ENCODE measurements around the gene CSTF1. TPM values are rescaled to one million over a fixed set of nuclear protein-coding genes. Genes with fewer than 3 reads are reported as not detected.

The CSTF1 gene
- total RNA-seq, result 25.3 TPM

GRCh38 chr20:56392132-56392880 lies at the start of gene CSTF1, which contains the start of gene AURKA:
Gene CSTF1 (plus strand): TSS chr20:56392645. CDS start chr20:56395553, 2,908 bp downstream.
Gene AURKA (minus strand): TSS chr20:56392215. CDS start chr20:56388197, 4,018 bp downstream.
- peak; percentile 99 for DNase-seq (ENCODE audit: low spot score)
- peak; percentile 99 for ATAC-seq
- intact Hi-C loops (cut with DNase I), result no loop called here

- ATAC-seq (no peak), DNase-seq (ENCODE audit: low spot score) (no peak)
- intact Hi-C loops (cut with DNase I), result no loop called here
These were observed 49.7 kb upstream of the CSTF1 start for GRCh38 chr20:56342783-56343182.

- ATAC-seq (peak; percentile 62), DNase-seq (ENCODE audit: low spot score) (peak; percentile 67)
- intact Hi-C loops (cut with DNase I), result no loop called here
These were observed 48.5 kb upstream of the CSTF1 start for GRCh38 chr20:56343861-56344381.

- ATAC-seq, result no peak
- intact Hi-C loops (cut with DNase I), result no loop called here
These were observed 46.5 kb upstream of the CSTF1 start for GRCh38 chr20:56345911-56346310.

GRCh38 chr20:56347628-56348304 lies 44.7 kb upstream of the CSTF1 start:
- DNase-seq (ENCODE audit: low spot score) (no peak), ATAC-seq (no peak)
- intact Hi-C loops (cut with DNase I), result no loop called here

More at GRCh38 chr20:56345911-56346310, 46.5 kb upstream of the CSTF1 start:
- no peak for DNase-seq (ENCODE audit: low spot score)

- ATAC-seq, result no peak
- no peak for DNase-seq (ENCODE audit: low spot score)
- intact Hi-C loops (cut with DNase I), result no loop called here
These were observed 44.1 kb upstream of the CSTF1 start for GRCh38 chr20:56348305-56348693.

GRCh38 chr20:56348746-56349145 lies 43.7 kb upstream of the CSTF1 start:
- intact Hi-C loops (cut with DNase I), result no loop called here
- ATAC-seq (no peak), DNase-seq (ENCODE audit: low spot score) (no peak)

- intact Hi-C loops (cut with DNase I), result no loop called here
- DNase-seq (ENCODE audit: low spot score) (no peak), ATAC-seq (no peak)
These were observed 41.6 kb upstream of the CSTF1 start for GRCh38 chr20:56350842-56351241.

GRCh38 chr20:56352345-56353055 lies 39.9 kb upstream of the CSTF1 start:
- intact Hi-C loops (cut with DNase I), result no loop called here
- no peak for ATAC-seq
- DNase-seq (ENCODE audit: low spot score), result no peak

- intact Hi-C loops (cut with DNase I), result no loop called here
- no peak for DNase-seq (ENCODE audit: low spot score)
- ATAC-seq, result no peak
These were observed 39.1 kb upstream of the CSTF1 start for GRCh38 chr20:56353356-56353755.

GRCh38 chr20:56358070-56358469 lies 34.4 kb upstream of the CSTF1 start:
- DNase-seq (ENCODE audit: low spot score) (no peak), ATAC-seq (peak; percentile 8)
- intact Hi-C loops (cut with DNase I), result no loop called here

- intact Hi-C loops (cut with DNase I), result no loop called here
- DNase-seq (ENCODE audit: low spot score), result peak; percentile 92
- ATAC-seq, result peak; percentile 97
These were observed 33.7 kb upstream of the CSTF1 start, which contains the start of gene FAM210B for GRCh38 chr20:56358600-56359211. Gene FAM210B (plus strand): TSS chr20:56358974. CDS start chr20:56359006, 32 bp downstream.

- intact Hi-C loops (cut with DNase I), result loop anchor here (5.0 kb wide), 1 partner anchor 108 kb away; the partner anchor contains the start of gene RTF2
- DNase-seq (ENCODE audit: low spot score) (peak; percentile 76), ATAC-seq (peak; percentile 71)
These were observed 33.0 kb upstream of the CSTF1 start for GRCh38 chr20:56359212-56360132.

- ATAC-seq, result no peak
- DNase-seq (ENCODE audit: low spot score), result no peak
- intact Hi-C loops (cut with DNase I), result loop anchor here (5.0 kb wide), 1 partner anchor 107 kb away; the partner anchor contains the start of gene RTF2
These were observed 32.1 kb upstream of the CSTF1 start for GRCh38 chr20:56360133-56360907.

GRCh38 chr20:56360908-56361205 lies 31.6 kb upstream of the CSTF1 start:
- no peak for ATAC-seq
- no peak for DNase-seq (ENCODE audit: low spot score)
- intact Hi-C loops (cut with DNase I), result loop anchor here (5.0 kb wide), 1 partner anchor 106 kb away; the partner anchor contains the start of gene RTF2

- DNase-seq (ENCODE audit: low spot score) (no peak), ATAC-seq (no peak)
- intact Hi-C loops (cut with DNase I), result loop anchor here (5.0 kb wide), 1 partner anchor 105 kb away; the partner anchor contains the start of gene RTF2
These were observed 30.5 kb upstream of the CSTF1 start for GRCh38 chr20:56361900-56362299.

- ATAC-seq (no peak), DNase-seq (ENCODE audit: low spot score) (no peak)
- intact Hi-C loops (cut with DNase I), result loop anchor here (5.0 kb wide), 1 partner anchor 104 kb away; the partner anchor contains the start of gene RTF2
These were observed 29.5 kb upstream of the CSTF1 start for GRCh38 chr20:56362833-56363413.

All from sciatic nerve (tissue), 2 donors.